IPS-18c (cell line): ENCODE measurements around the gene CPA5.
"Not testable (repeated sequence)": the region's sequence is repeated elsewhere in the genome, so short reads cannot be mapped to it uniquely, and the experiment has no call there.

Source experiments
- H3K4me3 ChIP-seq: 2 replicates; pipeline ENCODE4 v1.7.0; 2013; ENCODE audit warnings: low read depth, mild to moderate bottlenecking, low read length, moderate library complexity; ENCODE audit not compliant: insufficient read depth
- H3K9me3 ChIP-seq: one replicate; pipeline ENCODE4 v1.6.1; 2013; ENCODE audit warnings: mild to moderate bottlenecking, low read length, moderate library complexity; ENCODE audit not compliant: control insufficient read depth, insufficient read depth

CPA5 gene

DNA sequence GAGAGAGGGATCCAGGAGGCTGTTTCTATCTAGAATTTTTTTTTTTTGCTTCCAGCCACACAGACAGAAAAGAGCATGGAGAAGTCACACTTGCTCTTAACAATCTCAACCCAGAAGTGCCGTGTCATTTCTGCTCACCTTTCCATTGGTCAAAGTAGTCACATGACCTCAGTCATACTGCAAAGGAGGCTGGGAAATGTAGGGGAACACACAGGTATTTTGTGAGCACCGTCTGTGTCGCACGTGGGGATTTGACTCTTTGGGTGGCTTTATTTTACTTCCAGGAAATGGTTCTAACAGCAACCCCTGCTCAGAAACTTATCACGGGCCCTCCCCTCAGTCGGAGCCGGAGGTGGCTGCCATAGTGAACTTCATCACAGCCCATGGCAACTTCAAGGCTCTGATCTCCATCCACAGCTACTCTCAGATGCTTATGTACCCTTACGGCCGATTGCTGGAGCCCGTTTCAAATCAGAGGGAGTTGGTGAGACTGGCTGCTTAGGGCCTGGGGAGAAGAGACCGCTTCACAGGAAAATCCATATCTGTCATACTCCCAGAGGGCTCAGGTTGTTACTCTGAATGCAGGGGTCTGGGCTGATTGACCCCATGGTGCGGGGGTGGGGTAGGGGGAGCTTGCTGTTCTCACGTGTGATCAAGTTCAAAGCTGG lies 22.6 kb downstream of the CPA5 start:
- no peak overlapping the region for H3K4me3 ChIP-seq

DNA sequence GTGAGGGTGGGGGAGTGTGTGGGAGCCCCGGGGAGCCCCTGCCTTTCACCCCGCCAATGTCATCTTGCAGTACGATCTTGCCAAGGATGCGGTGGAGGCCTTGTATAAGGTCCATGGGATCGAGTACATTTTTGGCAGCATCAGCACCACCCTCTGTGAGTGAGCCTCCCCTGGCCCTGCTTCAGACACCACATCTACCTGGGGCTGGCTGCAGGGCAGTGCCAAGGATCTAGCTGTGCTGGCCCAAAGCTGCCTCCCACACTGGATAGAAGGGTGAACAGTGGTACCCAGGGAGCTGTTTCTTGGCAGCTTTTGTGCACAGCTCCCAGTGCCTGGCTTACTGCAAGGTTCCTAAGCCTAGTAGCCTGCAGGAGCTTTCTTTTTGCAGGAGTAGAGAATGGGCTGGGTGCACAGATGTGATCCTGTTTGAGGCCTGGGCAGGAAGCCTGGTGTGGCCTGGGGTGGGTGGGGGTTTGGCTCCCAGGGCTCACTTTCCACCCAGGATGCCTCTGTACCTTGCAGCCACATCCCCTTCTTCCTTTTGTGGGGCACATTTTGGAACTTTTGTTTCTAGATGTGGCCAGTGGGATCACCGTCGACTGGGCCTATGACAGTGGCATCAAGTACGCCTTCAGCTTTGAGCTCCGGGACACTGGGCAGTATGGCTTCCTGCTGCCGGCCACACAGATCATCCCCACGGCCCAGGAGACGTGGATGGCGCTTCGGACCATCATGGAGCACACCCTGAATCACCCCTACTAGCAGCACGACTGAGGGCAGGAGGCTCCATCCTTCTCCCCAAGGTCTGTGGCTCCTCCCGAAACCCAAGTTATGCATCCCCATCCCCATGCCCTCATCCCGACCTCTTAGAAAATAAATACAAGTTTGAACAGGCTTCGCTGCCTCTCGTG lies 23.5 kb downstream of the CPA5 start:
- no peak overlapping the region for H3K4me3 ChIP-seq
- H3K9me3 ChIP-seq, result no peaks in the 10 kb centered on the region

More for the DNA sequence above, 22.6 kb downstream of the CPA5 start:
- H3K9me3 ChIP-seq, result no peaks in the 10 kb centered on the region

DNA sequence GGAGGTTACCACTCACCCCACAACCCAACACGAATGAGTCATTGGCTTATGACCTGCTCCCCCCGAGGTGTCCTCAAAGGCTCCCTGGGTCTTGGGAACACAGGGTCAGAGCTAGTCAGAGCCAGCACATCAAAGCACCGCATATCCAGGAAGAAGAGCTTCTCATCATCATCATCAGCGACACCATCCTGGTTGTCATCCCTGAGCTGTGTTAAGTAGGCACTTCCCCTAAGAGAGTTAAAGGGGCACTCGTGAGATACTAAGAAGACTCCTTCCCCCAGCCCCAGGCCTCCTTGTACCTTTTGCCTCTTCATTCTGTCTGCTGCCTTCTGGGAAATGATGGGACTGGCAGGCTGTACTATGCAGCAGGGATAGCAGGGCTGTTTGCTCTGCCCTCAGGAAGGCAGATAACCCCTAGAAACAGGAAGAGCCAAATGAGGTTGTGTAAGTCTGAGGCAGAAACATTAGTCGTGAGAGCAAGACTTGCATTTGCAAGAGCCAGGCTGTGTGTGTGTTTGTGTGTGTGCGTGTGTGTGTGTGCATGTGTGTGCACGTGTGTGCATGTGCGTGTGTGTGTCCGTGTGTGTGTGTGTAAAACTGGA lies 24.6 kb downstream of the CPA5 start:
- Histone ChIP-seq H3K9me3 (no peaks in the 10 kb centered on the region), H3K4me3 (no peak overlapping the region)

DNA sequence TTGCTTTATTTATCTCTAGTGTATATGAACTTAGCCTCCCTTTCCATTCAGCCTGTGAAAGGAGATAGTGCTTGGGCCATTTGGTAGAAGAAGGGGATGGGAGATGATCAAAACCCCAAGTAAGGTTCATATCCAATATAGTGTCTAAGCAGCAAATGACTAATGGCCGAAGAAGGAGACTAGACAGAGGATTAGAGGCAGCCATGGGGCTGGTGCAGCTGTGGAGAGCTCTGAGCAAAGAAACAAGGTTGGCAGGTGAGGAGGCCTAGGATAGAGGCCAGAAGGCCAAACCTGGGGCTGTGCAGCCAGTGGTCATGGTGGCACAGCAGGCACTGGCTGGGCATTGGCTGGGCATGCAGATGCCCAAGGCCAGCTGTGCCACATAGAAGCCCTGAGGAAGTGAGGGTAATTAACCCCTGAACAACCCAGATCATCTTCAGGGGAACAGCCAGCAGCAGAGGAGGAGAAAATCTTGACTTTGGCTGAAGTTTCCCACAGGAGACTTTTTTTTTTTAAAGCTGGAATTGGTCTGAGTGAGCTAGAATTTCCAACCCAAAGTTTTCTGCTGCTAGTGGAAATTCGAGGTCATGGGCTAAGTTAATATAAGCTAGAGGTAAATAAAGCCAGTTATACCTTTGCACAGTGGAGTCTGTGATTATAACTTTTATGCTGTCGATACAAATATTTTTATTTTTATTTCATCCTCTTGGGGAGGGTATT lies 25.4 kb downstream of the CPA5 start:
- Histone ChIP-seq H3K4me3 (no peak overlapping the region), H3K9me3 (peaks cover 2% of the 10 kb centered on the region)

DNA sequence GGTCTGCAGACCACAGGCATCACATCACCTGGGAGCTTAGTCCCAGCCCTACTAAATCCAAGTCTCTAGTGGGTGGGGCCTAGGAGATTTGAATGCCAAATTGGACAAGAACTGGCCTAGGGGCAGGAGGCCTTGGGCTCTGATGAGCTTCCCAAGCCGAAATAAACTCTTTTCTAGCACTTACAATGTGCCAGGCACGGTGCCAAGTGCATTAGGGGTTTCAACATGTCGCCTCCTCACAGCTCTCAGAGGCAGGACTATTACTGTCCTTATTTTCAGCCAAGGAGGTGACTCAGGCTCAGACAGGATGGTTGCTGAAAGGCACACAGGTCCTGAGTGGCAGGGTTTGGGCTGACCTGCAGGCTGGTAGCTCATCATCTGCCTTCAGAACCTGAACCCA lies 26.4 kb downstream of the CPA5 start:
- Histone ChIP-seq H3K9me3 (peaks cover 2% of the 10 kb centered on the region), H3K4me3 (no peak overlapping the region)

DNA sequence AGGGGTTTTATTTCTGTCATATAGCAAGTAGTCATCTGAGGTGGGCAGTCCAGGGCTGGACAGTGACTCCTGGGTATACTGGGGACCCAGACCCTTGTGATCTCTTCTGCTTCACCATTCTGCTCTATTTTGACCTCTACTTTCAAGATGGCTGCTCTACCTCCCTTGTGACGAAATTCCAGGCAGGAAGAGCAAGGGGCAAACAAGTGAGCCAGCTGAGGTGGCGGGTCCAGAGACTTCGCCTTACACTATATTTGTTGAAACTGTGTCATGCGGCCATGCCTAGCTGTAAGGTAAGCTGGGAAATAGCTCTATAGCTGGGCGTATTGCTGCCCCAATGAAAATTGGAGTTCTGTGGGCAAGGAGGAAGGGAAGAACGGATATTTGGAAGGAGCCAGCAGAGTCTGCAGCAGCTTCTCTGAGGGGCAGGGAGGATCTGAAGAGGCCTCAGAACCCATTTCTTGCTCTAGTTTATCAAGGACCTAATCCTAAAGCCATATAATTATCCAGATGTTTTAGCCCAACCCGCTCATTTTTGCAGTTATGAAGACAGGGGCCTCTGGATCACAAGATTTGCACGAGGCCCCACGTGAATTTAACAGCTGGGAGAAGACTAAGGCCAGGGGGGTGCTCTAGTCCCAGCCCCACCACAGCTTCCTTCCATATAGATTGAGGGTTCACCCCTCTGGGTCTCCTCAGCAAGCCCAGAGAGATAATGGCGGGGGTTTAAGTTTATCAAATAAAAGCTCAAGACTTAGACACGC lies 28.0 kb downstream of the CPA5 start:
- Histone ChIP-seq H3K9me3 (peaks cover 10% of the 10 kb centered on the region), H3K4me3 (no peak overlapping the region)

DNA sequence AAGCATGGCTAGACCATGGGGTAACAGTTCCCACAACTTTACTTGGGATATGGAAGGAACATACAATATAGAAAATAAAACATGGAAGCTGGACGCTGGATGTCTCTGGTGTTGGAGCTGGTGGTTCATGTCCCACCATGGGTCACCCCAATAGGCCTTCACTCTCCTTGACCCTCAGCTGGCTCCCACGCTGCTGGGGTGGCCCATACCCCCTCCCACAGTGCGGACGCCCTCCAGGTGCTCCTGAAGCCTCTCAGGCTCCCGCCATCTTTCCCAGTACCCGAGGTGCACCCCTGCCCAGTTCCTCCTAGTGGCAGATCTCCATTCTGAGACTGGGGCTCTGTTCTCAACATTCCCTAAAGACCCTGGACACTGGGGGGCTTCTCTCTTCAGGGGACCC lies 29.9 kb downstream of the CPA5 start:
- H3K9me3 ChIP-seq, result peaks cover 10% of the 10 kb centered on the region
- no peak overlapping the region for H3K4me3 ChIP-seq

DNA sequence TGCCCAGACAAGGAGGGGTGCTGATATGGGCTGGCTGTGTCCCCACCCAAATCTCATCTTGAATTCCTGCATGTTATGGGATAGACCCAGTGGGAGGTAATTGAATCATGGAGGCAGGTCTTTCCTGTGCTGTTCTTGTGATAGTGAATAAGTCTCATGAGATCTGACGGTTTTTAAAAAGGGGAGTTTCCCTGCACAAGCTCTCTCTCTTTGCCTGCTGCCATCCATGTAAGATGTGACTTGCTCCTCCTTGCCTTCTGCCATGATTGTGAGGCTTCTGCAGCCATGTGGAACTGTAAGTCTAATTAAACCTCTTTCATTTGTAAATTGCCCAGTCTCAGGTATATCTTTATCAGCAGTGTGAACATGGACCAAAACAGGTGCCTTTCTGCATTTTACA lies 31.8 kb downstream of the CPA5 start:
- not testable (repeated sequence) for H3K9me3 ChIP-seq, H3K4me3 ChIP-seq

DNA sequence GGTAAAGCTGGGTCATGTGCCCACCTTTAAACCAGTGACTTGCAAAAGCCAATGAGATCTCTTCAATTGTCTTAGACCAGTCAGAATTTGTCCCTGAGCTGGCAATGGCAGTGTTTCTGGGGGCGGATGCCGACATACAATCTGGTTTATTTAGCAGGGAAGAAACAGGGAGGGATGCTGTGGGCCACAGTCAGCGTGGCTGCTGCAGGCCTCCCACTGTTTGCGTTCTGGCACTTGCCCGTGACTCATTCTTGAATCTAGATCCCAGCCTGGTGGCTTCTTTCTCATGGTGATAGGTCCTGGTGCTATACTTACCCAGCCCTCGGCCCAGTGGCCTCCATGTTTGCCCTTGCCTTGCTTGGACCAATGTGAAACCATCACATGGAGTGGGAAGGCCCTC lies 32.6 kb downstream of the CPA5 start:
- H3K4me3 ChIP-seq, result no peak overlapping the region
- peaks cover 10% of the 10 kb centered on the region for H3K9me3 ChIP-seq

DNA sequence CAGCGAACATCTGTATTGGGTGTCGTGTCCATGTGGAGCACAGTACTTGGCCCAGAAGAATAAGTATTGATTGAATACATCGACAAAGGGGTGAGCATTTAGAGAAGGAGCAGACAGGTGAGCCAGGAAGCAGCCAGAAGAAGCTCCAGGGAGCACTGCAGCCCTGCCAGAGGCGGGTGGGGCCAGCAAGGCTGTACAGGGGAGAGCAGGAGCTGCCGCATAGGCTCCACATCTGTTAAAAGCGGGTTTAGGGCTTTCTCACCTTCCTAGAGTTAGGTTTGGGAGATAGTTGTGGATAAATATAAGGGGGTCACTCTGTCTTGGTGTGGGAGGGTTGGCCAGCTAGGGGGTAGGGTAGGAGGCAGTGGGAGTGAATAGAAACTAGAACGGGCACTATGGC lies 34.4 kb downstream of the CPA5 start:
- no peak overlapping the region for H3K4me3 ChIP-seq

DNA sequence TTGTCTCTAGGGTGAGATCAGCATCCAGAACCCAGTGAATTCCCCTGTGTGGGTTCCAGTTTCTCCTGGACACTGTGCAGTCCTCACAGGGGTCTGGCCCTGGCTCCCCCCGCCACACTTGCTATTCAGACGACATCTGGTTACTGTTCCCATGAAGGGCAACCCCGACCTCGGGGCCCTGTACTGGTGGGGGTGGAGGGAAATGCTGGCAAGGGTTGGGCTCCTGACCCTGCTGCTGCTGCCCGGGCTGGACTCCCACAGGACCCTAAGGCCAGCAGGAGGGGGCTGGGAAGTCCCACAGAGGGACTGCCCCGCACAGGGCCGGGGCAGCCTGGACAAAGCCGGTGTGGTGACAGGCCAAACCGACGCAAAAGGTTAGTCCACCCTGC lies 34.9 kb downstream of the CPA5 start:
- Histone ChIP-seq H3K4me3 (no peak overlapping the region), H3K9me3 (peaks cover 9% of the 10 kb centered on the region)

More for the DNA sequence above, 34.4 kb downstream of the CPA5 start:
- peaks cover 10% of the 10 kb centered on the region for H3K9me3 ChIP-seq

DNA sequence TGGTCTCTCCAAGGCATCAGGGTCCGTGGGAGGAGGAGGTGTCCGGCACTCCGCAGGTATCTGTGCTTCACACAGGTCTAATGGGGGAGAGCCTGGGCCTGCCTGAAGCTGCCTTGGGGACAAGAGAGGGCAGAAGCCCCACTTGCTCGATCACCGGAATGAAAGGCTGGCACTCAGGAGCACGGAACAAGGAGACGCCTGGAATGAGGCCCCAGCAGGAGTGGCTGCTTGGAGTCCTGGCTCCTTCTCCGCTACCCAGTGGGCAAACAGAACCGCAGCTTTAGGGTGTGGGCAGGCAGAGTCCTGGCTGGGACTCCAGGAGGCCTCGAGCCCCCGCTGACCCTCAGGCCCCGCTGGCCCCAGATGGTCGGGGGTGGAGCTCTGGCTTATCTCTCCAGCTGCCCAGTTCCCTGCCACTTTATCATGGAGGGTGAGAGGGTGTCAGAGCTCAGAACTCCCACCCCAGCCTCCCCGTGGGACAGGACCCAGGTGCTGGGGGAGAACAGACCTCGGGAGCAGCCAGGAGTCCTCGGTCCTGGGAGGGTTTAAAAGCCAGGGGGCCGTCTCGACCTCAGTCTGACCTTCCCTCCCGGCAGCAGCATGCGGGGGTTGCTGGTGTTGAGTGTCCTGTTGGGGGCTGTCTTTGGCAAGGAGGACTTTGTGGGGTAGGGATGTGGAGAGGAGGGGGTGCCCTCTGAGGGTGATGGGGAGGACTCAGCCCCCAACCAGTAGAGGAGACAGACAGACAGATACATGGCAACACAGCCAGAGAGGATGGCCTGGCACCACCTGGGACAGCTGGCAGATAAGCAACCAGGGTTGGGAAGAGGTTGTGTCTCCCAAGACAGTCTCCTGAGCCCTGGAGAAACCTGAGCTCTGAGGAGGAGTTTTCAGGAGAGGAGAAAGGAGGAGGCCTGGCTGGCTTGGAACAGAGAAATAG lies 35.6 kb downstream of the CPA5 start, which contains the start of gene CPA1:
Gene CPA1, plus strand, starts transcription at position 574 of the 940 bp plus-strand sequence. Its CDS starts 27 bp downstream, at position 601.
- Histone ChIP-seq H3K4me3 (no peak within 1 kb of the TSS), H3K9me3 (peaks cover 8% of the 10 kb centered on the region)

DNA sequence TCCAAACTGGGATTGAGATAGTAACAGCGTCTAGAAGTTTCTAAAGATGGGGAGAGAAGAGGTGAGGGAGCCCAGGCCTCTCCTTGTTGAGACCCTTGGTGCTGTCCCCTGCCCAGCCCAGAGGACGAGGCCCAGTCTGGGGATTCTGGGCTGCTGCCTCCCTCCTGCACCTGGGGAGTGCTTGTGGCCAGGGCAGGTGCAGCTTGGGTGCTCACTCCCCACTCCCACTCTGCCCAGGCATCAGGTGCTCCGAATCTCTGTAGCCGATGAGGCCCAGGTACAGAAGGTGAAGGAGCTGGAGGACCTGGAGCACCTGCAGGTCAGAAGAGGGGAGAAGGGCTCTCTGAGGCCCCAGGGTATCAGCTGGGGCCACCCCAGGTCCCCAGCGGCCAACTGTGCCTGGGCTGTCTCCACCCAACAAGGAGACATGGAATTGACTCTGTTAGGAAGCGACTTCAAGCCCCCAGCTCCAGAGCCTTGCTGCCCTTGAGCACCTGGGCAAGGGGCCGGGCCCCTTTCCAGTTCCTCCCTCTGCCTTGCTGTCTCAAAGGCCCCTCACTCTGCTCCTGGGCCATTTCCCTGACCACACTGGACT lies 36.3 kb downstream of the CPA5 start:
- H3K4me3 ChIP-seq, result no peak overlapping the region
- H3K9me3 ChIP-seq, result peaks cover 8% of the 10 kb centered on the region

DNA sequence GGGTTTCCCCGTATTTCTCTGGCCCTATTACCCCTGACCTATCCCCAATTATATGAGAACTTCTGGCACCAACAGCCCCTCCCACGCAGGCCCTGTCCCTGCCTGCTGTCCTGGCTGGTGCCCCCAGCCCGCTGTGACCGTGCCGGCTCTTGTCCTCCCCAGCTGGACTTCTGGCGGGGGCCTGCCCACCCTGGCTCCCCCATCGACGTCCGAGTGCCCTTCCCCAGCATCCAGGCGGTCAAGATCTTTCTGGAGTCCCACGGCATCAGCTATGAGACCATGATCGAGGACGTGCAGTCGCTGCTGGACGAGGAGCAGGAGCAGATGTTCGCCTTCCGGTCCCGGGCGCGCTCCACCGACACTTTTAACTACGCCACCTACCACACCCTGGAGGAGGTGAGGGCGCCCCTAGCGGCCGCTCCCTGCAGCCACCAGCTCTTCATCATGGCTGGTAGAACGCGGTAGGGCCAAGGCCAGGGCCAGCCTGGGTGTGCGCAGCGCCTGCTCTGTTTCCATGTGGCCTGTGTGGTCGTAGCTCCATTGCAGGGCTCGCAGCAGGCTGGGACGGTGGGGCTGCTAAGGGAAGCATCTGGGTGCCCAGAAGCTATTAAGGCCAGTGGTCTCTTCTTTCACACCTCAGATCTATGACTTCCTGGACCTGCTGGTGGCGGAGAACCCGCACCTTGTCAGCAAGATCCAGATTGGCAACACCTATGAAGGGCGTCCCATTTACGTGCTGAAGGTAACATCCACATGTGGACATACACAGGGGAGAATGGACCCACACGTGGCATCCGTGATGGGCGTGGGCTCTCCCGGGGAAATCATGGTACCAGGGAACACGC lies 37.1 kb downstream of the CPA5 start:
- peaks cover 6% of the 10 kb centered on the region for H3K9me3 ChIP-seq
- H3K4me3 ChIP-seq, result no peak overlapping the region
